Stimulated activated CD4-positive, alpha-beta T cell treated with anti-CD3 and anti-CD28 coated beads, Interleukin-12 subunit alpha, Interleukin-12 subunit beta, amount 100 ng/mL, for 24 hours (primary cell): ENCODE measurements around the gene GOLGB1.
"Not testable (repeated sequence)": the region's sequence is repeated elsewhere in the genome, so short reads cannot be mapped to it uniquely, and the experiment has no call there.

Source experiments
- DNase-seq, 2 experiments: peaks; one replicate each; pipeline ENCODE4 v3.0.0-alpha.2; 2020; ENCODE audit warnings: low read depth in 2 of 2

GOLGB1 gene

GRCh38 chr3:121688747-121689146 is 60.8 kb downstream of the GOLGB1 start:
- not testable (repeated sequence) for DNase-seq

- no peak for DNase-seq
Observed at GRCh38 chr3:121681792-121682191, 67.7 kb downstream of the GOLGB1 start.

- DNase-seq: no peak
Observed at GRCh38 chr3:121677141-121677540, 72.4 kb downstream of the GOLGB1 start.

GRCh38 chr3:121670676-121671075 is 78.9 kb downstream of the GOLGB1 start:
- no peak for DNase-seq

- DNase-seq: no peak
Observed at GRCh38 chr3:121667333-121667732, 82.2 kb downstream of the GOLGB1 start.

- DNase-seq: no peak
Observed at GRCh38 chr3:121665488-121665887, 84.1 kb downstream of the GOLGB1 start.

GRCh38 chr3:121663171-121663847 is 86.2 kb downstream of the GOLGB1 start:
- no peak for DNase-seq

GRCh38 chr3:121662742-121663141 is 86.8 kb downstream of the GOLGB1 start:
- DNase-seq: no peak

GRCh38 chr3:121661376-121661775 is 88.2 kb downstream of the GOLGB1 start:
- no peak for DNase-seq

GRCh38 chr3:121660356-121661171 is 89.0 kb downstream of the GOLGB1 start, which contains the start of gene HCLS1:
Gene HCLS1 (minus strand): TSS chr3:121660903. CDS start chr3:121658347, 2,556 bp downstream.
- DNase-seq: peak; percentile 44 to 55

- DNase-seq: no peak
Observed at GRCh38 chr3:121659586-121659985, 90.0 kb downstream of the GOLGB1 start.

- no peak for DNase-seq
Observed at GRCh38 chr3:121658716-121659435, 90.7 kb downstream of the GOLGB1 start.

- no peak for DNase-seq
Observed at GRCh38 chr3:121654493-121655385, 94.8 kb downstream of the GOLGB1 start.

- DNase-seq: no peak
Observed at GRCh38 chr3:121651684-121652083, 97.9 kb downstream of the GOLGB1 start.

- no peak for DNase-seq
Observed at GRCh38 chr3:121649645-121650044, 99.9 kb downstream of the GOLGB1 start.

GRCh38 chr3:121648219-121648958 is 101.2 kb downstream of the GOLGB1 start:
- DNase-seq: no peak

- DNase-seq: no peak
Observed at GRCh38 chr3:121645054-121645453, 104.5 kb downstream of the GOLGB1 start.

- no peak for DNase-seq
Observed at GRCh38 chr3:121642601-121643314, 106.8 kb downstream of the GOLGB1 start.

- DNase-seq: no peak
Observed at GRCh38 chr3:121641127-121641526, 108.4 kb downstream of the GOLGB1 start.

GRCh38 chr3:121637922-121638321 is 111.6 kb downstream of the GOLGB1 start:
- DNase-seq: no peak
